Breast epithelium (tissue), 4 donors: ENCODE measurements around the gene DSCAML1. TPM values are rescaled to one million over a fixed set of nuclear protein-coding genes. Genes with fewer than 3 reads are reported as not detected.

ENCODE experiments used
- DNase-seq, 2 donors: peaks; one replicate each; pipeline ENCODE4 v3.0.0-alpha.2; 2019; ENCODE audit warnings: low spot score in 2 of 2
- H3K27ac ChIP-seq, 2 donors: fragments of 200-600 bp; sonication (generic) in 1 of 2; one replicate each; pipeline ENCODE4 v1.5.1; 2016 to 2019; ENCODE audit warnings: mild to moderate bottlenecking in 1 of 2
- H3K27me3 ChIP-seq, 2 donors: fragments of 200-600 bp; sonication (generic) in 1 of 2; one replicate each; pipeline versions ENCODE4 v1.5.1 to v1.6.0; 2017 to 2019; ENCODE audit warnings: control low read depth in 1 of 2, mild to moderate bottlenecking in 1 of 2
- H3K36me3 ChIP-seq: fragments of 200-600 bp; one replicate; pipeline ENCODE4 v1.5.1; 2019
- H3K4me1 ChIP-seq, 2 donors: fragments of 200-600 bp; sonication (generic); one replicate each; pipeline ENCODE4 v1.5.1; 2016 to 2019; ENCODE audit warnings: control low read depth in 1 of 2
- H3K4me3 ChIP-seq, 3 donors: fragments of 200-600 bp; sonication (generic); 1 replicate in 2 of 3; 2 replicates in 1 of 3; pipeline ENCODE4 v1.5.1; 2016 to 2019; ENCODE audit warnings: mild to moderate bottlenecking in 3 of 3, moderate library complexity in 2 of 3
- H3K9me3 ChIP-seq, 2 donors: fragments of 200-600 bp; sonication (generic) in 1 of 2; one replicate each; pipeline ENCODE4 v1.5.1; 2016 to 2019; ENCODE audit warnings: control low read depth in 1 of 2
- POLR2A ChIP-seq: fragments of 450-650 bp; IDR thresholded peaks from one replicate; pipeline ENCODE4 v1.6.1; 2016; ENCODE audit warnings: antibody characterized with exemption, mild to moderate bottlenecking, moderate library complexity
- POLR2AphosphoS5 ChIP-seq, 3 donors: sonication (generic); formaldehyde crosslinking; IDR thresholded peaks; one replicate each; pipeline ENCODE4 v1.6.1; 2017; ENCODE audit warnings: antibody characterized with exemption in 3 of 3
- intact Hi-C: fragments of 100-400 bp; cut with DNase I; formaldehyde crosslinking; loops from one replicate; pipeline ENCODE4 v1.15.1; 2023; ENCODE audit warnings: low total_unique reads
- total RNA-seq, 3 donors: library from RNA; depleted of rRNA; stranded (reverse); fragments of >200 nt; gene quantifications; one replicate each; pipeline ENCODE4 v1.1.0, GENCODE V29; 2016
- TF ChIP-seq, protein P1 (sequence below), 3 donors: fragments of 450-650 bp; IDR thresholded peaks; one replicate each; pipeline ENCODE4 v1.5.1; 2016 to 2017; ENCODE audit warnings: antibody characterized with exemption in 3 of 3, mild to moderate bottlenecking in 3 of 3, moderate library complexity in 3 of 3

The DSCAML1 gene
- total RNA-seq, 3 donors from 2014 or later = 0.33 to 1.8 (median 0.64) TPM

DNA sequence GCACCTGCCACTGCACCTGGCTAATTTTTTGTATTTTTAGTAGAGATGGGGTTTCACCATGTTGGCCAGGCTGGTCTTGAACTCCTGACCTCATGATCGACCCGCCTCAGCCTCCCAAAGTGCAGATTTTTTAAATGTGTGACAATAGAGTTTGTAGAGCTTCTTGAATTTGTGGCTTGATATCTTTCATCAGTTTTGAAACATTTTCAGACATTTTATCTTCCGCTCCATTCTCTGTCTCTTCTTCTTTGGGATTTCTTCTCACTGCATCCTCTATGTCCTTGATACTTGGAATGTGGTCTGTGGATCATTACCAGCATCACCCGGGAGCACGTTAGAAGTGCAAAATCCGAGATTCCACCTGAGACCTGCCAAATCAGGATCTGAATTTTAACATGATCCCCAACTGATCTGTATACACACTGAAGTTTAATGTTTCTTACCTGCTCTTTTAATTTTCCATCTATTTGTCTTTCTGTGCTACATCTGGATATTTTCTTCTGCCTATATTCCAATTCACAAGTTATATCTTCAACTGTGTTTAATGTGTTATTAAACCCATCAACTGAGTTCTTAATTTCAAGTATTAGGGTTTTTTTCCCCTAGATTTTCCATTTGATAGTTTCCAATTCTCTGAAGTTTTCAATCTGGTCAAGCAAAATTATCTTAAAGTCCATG is 343.0 kb downstream of the DSCAML1 start:
- TF ChIP-seq POLR2AphosphoS5 (IDR thresholded peaks at IDR 0.05) (no peak), POLR2A (no peak)
- TF ChIP-seq, protein P1, sequence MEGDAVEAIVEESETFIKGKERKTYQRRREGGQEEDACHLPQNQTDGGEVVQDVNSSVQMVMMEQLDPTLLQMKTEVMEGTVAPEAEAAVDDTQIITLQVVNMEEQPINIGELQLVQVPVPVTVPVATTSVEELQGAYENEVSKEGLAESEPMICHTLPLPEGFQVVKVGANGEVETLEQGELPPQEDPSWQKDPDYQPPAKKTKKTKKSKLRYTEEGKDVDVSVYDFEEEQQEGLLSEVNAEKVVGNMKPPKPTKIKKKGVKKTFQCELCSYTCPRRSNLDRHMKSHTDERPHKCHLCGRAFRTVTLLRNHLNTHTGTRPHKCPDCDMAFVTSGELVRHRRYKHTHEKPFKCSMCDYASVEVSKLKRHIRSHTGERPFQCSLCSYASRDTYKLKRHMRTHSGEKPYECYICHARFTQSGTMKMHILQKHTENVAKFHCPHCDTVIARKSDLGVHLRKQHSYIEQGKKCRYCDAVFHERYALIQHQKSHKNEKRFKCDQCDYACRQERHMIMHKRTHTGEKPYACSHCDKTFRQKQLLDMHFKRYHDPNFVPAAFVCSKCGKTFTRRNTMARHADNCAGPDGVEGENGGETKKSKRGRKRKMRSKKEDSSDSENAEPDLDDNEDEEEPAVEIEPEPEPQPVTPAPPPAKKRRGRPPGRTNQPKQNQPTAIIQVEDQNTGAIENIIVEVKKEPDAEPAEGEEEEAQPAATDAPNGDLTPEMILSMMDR (IDR thresholded peaks at IDR 0.05) = no peak
- DNase-seq = no peak
- H3K36me3 ChIP-seq = no peaks in the 10 kb centered on the region
- intact Hi-C loops = no loop called here
- H3K4me3 ChIP-seq = no peak overlapping the region
- H3K4me1 ChIP-seq = no peaks in the 10 kb centered on the region
- H3K9me3 ChIP-seq = peaks cover 5 to 22% of the 10 kb centered on the region in 2 donors
- H3K27ac ChIP-seq = no peak overlapping the region
- H3K27me3 ChIP-seq = no peaks in the 10 kb centered on the region

DNA sequence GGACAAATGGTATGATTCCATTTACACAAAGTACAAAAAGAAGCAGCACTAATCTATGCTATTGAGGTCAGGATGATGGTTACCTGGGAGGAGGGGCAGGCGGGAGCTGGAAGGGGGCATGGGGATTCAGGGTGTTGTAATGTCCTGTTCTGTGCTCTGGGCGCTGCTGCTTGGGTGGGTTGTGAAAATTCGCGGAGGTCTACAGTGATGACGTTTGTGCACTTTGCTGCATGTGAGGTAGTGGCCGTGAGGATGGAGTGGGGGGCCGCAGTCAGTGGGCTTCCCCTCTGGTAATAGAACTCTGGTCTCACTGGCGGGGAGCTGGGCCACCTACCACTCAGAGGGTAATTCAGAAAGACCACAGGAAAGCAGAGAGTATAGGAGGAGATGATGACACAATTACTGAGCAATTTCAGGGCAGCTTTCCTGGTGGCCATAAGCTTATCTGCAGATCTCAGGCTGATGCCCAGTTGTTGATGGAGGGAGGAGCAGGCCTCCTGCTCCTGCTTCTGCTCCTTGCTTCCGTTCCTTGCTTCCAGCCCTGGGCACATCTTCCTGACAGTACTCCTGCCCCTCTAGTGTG is 347.8 kb downstream of the DSCAML1 start:
- Histone ChIP-seq H3K27me3 (no peaks in the 10 kb centered on the region), H3K4me1 (no peaks in the 10 kb centered on the region), H3K36me3 (no peaks in the 10 kb centered on the region), H3K9me3 (peaks cover 0 to 14% of the 10 kb centered on the region in 2 donors), H3K4me3 (no peak overlapping the region), H3K27ac (no peak overlapping the region)
- no peak for DNase-seq
- TF ChIP-seq POLR2A (no peak), POLR2AphosphoS5 (IDR thresholded peaks at IDR 0.05) (no peak)
- TF ChIP-seq, protein P1 (IDR thresholded peaks at IDR 0.05) = no peak
- intact Hi-C loops = no loop called here

DNA sequence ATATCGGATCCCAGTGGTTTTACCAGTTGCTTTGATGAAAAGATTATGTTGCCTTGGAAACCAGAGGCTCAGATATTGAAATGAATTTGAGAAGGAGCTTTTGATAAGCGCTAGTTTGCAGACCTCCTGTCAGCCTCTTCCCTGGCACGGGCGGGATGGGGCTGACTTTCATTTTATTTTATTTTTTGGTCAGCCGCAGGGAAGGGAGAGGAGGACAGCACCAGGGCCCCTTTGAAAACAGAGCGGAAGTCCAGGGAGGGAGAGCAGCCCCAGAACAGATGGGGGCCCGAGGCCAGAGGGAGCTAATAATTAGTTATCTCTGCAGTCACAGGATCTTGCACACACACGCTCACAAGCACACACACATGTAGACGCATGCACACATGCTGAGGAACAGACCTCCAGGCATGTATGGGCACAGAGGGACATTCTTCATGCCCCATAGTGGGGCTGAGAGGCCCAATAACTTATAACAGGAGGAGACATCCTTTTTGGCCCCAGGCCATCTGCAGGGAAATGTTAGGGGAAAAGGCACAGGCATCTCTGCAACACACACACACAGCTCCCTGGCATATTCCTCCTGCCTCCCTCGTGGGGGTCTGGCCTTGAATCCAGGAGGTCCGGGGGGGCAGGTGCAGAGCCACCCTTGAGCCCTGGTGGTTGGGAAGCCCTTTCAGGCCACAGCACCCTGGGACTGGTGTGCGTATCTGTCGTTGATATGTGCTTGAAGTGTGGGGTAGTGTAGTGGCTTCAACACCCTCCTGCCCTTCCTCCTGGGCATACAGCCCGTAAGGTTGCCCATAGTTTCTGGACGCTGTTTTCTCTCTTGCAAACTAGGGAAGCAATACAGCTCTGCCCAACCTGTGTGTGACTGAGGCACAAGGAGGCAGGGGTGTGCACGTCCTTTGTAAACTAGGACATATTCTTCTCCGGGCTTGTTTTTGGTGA is 352.0 kb downstream of the DSCAML1 start:
- no peak overlapping the region for H3K27ac ChIP-seq
- intact Hi-C loops = no loop called here
- no peaks in the 10 kb centered on the region for H3K36me3 ChIP-seq
- no peaks in the 10 kb centered on the region for H3K9me3 ChIP-seq
- no peak overlapping the region for H3K4me3 ChIP-seq
- no peak for DNase-seq
- H3K4me1 ChIP-seq = no peaks in the 10 kb centered on the region
- no peak for TF ChIP-seq POLR2AphosphoS5 (IDR thresholded peaks at IDR 0.05)
- no peak for TF ChIP-seq POLR2A
- TF ChIP-seq, protein P1 (IDR thresholded peaks at IDR 0.05) = no peak
- no peaks in the 10 kb centered on the region for H3K27me3 ChIP-seq

DNA sequence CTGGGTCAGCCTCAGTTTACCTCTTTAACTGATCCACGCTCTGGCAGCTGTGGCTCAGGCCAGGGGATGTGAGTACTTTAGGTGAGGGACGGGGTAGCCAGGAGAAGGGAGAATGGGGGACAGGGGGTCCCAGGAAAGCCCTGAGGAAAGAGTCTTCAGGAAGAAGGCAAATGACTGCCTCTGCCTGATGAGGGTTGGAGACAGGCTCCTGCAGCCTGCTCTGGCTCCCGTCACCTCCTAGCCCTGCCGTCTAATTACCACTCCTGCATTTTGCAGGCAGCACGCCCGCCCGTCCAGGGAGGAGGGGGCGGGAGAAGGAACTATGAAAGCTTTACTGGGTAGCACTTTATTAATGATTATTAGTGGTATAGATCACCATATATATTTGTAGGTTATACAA is 352.8 kb downstream of the DSCAML1 start:
- Histone ChIP-seq H3K27me3 (no peaks in the 10 kb centered on the region), H3K9me3 (no peaks in the 10 kb centered on the region), H3K4me1 (no peaks in the 10 kb centered on the region), H3K27ac (no peak overlapping the region), H3K4me3 (no peak overlapping the region), H3K36me3 (no peaks in the 10 kb centered on the region)
- intact Hi-C loops = no loop called here
- DNase-seq = no peak
- TF ChIP-seq, protein P1 (IDR thresholded peaks at IDR 0.05) = no peak
- TF ChIP-seq POLR2AphosphoS5 (IDR thresholded peaks at IDR 0.05) (no peak), POLR2A (no peak)
